ENCODE measurements around the gene MCEMP1. TPM values are rescaled to one million over a fixed set of nuclear protein-coding genes. Genes with fewer than 3 reads are reported as not detected.
"Not testable (repeated sequence)": the region's sequence is repeated elsewhere in the genome, so short reads cannot be mapped to it uniquely, and the experiment has no call there.

Gene MCEMP1
- total RNA-seq, 6 experiments from 2014 or later = not detected

- H3K9me3 Mint-ChIP-seq = peaks cover 4% of the 10 kb centered on the region; the same call in 1 of the 2 replicates
- no peak for DNase-seq
- no peaks in the 10 kb centered on the region for H3K4me1 Mint-ChIP-seq (ENCODE audit: low read depth)
- no peaks in the 10 kb centered on the region for H3K36me3 Mint-ChIP-seq (ENCODE audit: low read depth)
- no peak overlapping the region for H3K27ac Mint-ChIP-seq
- TF ChIP-seq CTCF (IDR thresholded peaks at IDR 0.05) = no peak
- H3K4me3 Mint-ChIP-seq = no peak overlapping the region
- peaks cover 12% of the 10 kb centered on the region for H3K27me3 Mint-ChIP-seq (ENCODE audit: insufficient read depth)
Measured at GRCh38 chr19:7642295-7643030, 34.4 kb upstream of the MCEMP1 start.

- no peak for DNase-seq
- Mint-ChIP-seq H3K4me3 (no peak overlapping the region), H3K9me3 (peaks cover 4% of the 10 kb centered on the region; the same call in 1 of the 2 replicates), H3K27ac (no peak overlapping the region), H3K4me1 (ENCODE audit: low read depth) (no peaks in the 10 kb centered on the region), H3K36me3 (ENCODE audit: low read depth) (no peaks in the 10 kb centered on the region), H3K27me3 (ENCODE audit: insufficient read depth) (peaks cover 11% of the 10 kb centered on the region)
- TF ChIP-seq CTCF (IDR thresholded peaks at IDR 0.05) = no peak
Measured at GRCh38 chr19:7643031-7643415, 33.9 kb upstream of the MCEMP1 start.

- not testable (repeated sequence) for DNase-seq; H3K27me3 Mint-ChIP-seq (ENCODE audit: insufficient read depth); H3K27ac Mint-ChIP-seq; H3K36me3 Mint-ChIP-seq (ENCODE audit: low read depth); H3K4me1 Mint-ChIP-seq (ENCODE audit: low read depth); H3K4me3 Mint-ChIP-seq; H3K9me3 Mint-ChIP-seq
Measured at GRCh38 chr19:7643629-7644549, 33.0 kb upstream of the MCEMP1 start.

- DNase-seq = no peak
- Mint-ChIP-seq H3K9me3 (peaks cover 4% of the 10 kb centered on the region; the same call in 1 of the 2 replicates), H3K4me1 (ENCODE audit: low read depth) (no peaks in the 10 kb centered on the region), H3K27me3 (ENCODE audit: insufficient read depth) (peaks cover 10% of the 10 kb centered on the region), H3K36me3 (ENCODE audit: low read depth) (no peaks in the 10 kb centered on the region), H3K27ac (no peak overlapping the region), H3K4me3 (no peak overlapping the region)
- no peak for TF ChIP-seq CTCF (IDR thresholded peaks at IDR 0.05)
Measured at GRCh38 chr19:7644550-7644877, 32.4 kb upstream of the MCEMP1 start.

GRCh38 chr19:7645163-7645562 lies 31.7 kb upstream of the MCEMP1 start:
- no peaks in the 10 kb centered on the region for H3K9me3 Mint-ChIP-seq
- peaks cover 10% of the 10 kb centered on the region; the same call in 1 of the 2 replicates for H3K27me3 Mint-ChIP-seq (ENCODE audit: insufficient read depth)
- H3K36me3 Mint-ChIP-seq (ENCODE audit: low read depth) = no peaks in the 10 kb centered on the region
- H3K27ac Mint-ChIP-seq = no peak overlapping the region
- H3K4me1 Mint-ChIP-seq (ENCODE audit: low read depth) = no peaks in the 10 kb centered on the region
- DNase-seq = no peak
- TF ChIP-seq CTCF (IDR thresholded peaks at IDR 0.05) = no peak
- H3K4me3 Mint-ChIP-seq = no peak overlapping the region

All from HFFc6 (cell line).